HG03139 (cell line): ENCODE results near the gene TMX2.

Source experiments
- ATAC-seq: cut with Tn5 transposase; IDR thresholded peaks from one replicate; pipeline ENCODE4 v1.9.1; 2021; ENCODE audit not compliant: unreplicated experiment

Gene TMX2

DNA sequence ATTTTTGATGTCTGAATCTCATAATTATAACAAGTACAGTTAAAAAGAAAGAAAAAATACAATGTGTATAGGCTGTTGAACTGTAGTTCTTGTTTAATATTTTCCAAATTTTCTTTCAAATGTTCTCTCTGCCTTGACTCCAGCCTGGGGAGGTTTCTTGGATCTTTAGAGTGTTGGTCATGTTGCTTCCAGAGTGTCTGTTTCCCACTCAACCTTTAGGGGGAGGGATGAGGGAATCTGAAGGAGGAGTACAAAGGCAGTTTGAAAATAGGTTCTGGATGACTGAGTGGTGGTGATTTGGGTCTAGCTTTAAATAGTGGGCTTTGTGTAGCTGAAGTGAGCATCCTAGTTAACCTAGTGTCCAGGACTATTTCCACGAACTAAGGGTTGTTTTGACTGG is 51.2 kb downstream of the TMX2 start:
- ATAC-seq, result no peak

DNA sequence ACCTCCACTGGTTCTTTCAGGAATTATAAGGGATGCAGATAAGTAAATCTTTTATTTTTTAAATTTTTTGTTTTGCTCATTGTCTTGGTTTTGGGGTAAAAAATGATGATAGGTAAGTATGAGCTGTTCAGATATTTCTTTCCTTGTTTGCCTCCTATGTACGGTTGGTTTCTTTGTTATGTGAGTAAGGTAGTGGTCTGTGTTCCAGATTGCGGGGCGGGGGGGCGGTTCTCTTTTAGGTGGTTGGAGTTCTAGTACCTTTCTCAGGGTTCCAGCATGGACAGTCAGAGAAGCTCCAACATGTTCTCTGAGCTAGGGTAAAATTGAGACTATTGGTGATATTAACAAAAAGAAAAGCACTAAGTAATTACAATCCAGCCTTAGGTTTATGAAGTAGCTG is 51.6 kb downstream of the TMX2 start:
- no peak for ATAC-seq

GRCh38 chr11:57764566-57764965 is 52.2 kb downstream of the TMX2 start:
- ATAC-seq, result no peak

DNA sequence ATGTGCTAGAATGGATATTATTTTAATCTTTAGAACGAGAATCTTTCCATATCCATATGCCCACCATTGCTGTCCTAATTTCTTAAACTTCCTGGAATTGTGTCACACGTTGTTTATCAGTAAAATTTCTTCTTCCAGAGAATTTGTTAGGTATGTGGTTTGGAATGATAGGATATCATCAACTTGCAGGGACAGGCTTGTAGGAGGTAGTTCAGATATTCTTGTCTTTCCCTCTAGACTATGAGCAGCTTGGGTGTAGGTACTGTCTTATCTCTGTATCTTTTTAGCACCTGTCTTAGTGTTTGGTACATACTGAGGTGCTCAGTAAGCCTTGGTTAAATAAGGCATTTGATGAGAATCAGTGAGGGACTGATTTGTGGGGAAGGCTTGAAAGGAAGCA is 52.6 kb downstream of the TMX2 start:
- ATAC-seq, result no peak

GRCh38 chr11:57770793-57771192 is 58.4 kb downstream of the TMX2 start:
- no peak for ATAC-seq

DNA sequence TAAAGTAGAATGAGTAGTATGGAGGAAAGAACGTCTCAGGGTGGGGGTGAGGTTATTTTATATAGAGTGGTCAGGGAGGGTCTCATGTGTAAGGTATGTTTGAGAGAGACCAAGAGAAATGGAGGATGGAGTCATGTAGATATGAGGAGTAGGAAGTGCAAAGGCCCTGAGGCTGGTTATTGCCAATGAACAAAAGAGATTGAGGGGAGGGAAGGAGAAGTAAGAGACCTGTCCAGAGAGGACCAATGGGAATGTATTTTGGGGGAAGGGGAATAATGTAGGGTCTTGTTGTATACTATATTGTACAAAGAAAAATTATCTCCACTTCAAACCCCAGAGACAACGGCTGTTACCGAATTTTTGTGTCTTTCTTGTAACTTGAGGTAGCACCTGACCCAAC is 59.0 kb downstream of the TMX2 start:
- no peak for ATAC-seq

DNA sequence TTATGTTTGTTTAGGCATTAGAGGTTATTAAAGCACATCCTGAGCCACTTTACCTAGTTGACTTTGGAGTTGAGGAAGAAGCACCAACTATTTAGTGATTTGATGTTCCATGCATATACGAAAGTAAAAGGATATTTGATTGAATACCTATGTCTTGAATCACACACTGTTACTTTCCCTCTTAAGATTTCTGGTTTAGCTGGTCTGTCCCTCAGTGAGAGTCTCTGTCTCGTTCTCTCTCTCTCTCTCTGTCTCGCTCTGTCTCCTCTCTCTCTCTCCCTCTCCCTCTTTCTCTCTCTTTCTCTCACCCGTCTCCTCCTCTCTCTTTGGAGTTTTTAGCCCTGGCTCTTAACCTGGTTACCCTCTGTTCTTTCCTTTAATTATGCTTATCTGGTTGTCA is 60.2 kb downstream of the TMX2 start:
- ATAC-seq, result no peak

DNA sequence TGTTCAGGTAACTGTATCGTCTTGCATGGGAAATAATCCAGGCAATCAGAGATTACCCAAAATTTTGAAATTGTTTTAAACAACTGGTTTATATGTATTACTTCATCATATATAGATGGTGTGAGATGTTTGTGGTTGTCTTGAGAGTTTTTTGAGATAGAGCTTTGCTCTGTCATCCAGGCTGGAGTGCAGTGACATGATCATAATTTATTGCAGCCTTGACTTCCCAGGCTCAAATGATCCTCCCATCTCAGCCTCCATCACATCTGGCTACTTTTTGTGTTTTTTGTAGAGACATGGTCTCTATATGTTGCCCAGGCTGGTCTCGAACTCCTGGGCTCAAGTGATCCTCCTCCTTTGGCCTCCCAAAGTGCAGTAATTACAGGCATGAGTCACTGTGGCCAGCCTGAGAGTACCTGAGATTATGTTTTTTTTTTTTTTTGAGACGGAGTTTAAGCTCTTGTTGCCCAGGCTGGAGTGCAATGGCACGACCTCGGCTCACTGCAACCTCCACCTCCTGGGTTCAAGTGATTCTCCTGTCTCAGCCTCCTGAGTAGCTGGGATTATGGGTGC is 60.7 kb downstream of the TMX2 start:
- ATAC-seq, result no peak

DNA sequence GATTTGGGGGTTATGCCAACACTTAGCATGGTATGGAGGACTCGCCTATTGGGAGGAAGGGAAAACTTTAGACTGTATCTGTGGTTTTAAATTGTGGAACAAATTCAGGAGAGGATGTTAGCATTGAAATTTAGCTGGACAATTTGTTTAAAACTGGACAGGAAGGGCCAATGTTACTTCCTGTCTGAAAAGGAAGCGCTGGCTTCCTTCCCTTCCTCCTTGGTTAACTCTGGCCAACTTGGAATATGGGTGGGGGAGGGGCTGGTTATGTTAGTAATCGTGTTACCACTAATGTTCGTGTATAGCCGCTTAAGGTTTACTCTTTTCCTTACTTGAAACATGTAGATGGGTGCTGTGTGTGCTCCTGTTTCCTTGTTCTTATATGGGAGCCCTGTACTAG is 63.1 kb downstream of the TMX2 start:
- no peak for ATAC-seq

DNA sequence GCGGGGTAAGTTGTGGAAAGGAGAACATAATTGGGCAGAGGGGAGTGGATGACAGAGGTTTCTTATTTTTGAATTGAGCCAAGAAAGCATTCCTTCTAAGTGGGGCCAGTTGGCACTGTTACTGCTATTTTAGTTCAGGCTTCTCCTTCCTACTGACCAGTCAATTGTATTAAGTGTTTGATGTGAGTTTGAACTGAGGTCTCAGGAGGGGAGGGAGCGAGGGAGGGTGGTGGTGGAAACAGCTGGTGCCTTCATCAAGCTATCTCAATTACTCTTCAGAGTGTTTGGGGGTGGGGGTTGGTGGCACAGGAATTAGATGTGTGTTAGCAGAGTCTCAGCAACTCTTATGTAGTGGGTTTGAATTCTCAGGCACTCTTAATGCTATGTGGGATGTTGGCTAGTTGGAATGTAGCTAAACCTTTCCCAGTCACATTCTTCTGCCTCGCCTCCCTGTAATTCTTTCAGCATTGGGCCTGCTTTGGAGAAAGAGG is 63.7 kb downstream of the TMX2 start:
- ATAC-seq, result no peak

- ATAC-seq, result no peak
These were observed 64.3 kb downstream of the TMX2 start for GRCh38 chr11:57776577-57777210.

- no peak for ATAC-seq
These were observed 65.5 kb downstream of the TMX2 start for GRCh38 chr11:57777969-57778317.

GRCh38 chr11:57778318-57779037 is 66.1 kb downstream of the TMX2 start:
- ATAC-seq, result no peak

- ATAC-seq, result no peak
These were observed 66.9 kb downstream of the TMX2 start for GRCh38 chr11:57779276-57779675.

- no peak for ATAC-seq
These were observed 69.1 kb downstream of the TMX2 start for GRCh38 chr11:57781529-57781943.

DNA sequence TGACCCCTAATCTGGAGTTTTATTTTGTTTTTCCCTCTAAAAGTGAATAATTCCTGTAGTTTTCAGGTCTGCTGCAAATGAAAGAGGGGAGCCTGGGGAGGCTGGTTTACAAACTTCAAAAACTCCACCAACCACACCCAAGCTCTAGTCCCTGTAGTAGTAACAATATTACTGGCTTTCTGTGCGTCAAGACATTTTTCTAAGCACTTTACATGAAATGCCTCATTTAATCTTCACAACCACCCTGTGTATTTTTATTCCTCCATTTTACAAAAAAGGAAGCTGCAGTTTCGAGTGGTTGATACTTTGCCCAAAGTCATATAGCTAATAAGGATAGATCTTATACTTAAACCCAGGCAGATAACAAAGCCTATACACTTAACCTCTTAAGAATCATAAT is 72.7 kb downstream of the TMX2 start:
- no peak for ATAC-seq

GRCh38 chr11:57786436-57786835 is 74.0 kb downstream of the TMX2 start:
- ATAC-seq, result no peak

DNA sequence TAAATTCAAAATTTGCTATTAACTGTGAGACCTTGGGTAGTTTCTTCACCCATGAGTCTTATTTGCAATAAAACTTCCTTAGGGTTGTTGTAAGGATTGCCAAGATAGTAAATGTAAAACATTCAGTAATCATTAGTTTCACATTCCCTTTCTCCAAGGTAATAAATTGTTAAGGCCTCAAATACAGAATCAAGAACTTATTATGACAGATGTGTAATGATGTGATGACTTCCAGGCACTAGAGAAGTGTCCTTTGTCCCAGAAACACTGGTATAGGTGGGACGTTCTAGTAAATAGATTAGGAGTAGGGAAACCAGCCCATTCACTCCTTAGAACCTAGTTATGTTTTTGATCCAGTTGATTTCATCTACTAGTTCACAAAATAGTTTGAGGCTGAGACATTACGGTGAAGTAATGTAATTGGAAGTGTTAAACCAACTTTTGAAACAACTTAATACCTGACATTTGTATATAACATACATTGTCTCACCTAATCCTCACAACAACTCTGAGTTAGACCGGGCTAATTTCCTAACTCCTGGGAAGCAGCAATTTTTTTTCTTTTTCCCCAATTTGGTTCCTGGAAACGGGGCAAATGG is 74.7 kb downstream of the TMX2 start:
- ATAC-seq, result no peak

DNA sequence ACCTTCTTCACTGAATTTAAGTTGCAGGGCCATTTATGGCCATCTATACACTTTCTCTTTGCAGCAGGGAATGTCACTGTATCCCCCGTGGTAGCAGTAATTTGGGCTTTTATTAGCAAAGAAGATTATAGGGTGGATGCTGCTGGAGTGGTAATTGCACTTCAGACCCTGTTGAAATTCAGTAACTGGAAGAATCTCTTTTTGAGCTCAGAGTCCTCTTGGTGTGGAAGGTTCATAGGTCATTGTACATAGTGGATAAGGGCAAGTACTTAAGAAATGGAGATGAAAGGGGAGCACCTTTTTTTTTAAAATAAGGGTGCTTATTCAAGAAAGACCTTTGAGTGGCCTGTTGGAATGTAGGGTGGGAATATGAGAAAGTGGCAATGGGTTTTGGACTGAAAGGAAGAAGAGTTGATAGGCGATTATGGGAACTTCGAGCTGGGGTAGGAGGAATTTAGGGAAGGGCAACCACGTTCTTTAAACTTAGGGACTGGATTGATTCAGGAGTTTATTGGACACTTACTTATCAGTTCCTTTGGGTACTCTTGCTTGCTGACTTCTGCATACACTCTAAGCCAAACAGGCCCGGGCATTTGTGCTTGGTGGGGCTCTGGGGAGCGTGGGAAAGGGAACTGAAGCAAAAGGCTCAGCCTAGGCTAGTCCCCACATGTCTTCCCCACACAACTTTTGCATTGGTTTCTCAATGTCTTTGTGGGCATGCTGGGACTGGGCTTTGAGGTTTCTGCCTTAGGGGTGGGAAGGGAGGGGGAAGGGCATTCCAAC is 75.7 kb downstream of the TMX2 start:
- ATAC-seq, result no peak

DNA sequence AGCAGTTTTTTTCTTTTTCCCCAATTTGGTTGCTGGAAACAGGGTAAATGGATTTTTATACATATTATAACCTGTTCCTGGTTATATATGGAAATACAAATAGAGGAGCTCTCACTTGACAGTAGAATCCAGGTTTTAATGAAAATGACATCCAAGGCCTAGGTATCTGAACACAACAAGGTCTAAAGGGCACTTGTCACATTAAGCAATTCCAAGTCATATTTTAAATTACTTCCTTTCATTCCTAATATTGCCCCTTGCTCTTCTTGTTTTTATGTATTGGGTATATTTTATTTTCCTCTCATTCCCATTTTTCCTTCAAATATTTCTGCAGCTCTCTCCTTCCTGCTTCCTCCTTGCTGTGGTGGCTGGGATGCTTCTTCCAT is 76.3 kb downstream of the TMX2 start:
- ATAC-seq, result no peak
